Measurements from ENCODE around the gene VAV1. TPM values are rescaled to one million over a fixed set of nuclear protein-coding genes. Genes with fewer than 3 reads are reported as not detected.

VAV1 gene, protein sequence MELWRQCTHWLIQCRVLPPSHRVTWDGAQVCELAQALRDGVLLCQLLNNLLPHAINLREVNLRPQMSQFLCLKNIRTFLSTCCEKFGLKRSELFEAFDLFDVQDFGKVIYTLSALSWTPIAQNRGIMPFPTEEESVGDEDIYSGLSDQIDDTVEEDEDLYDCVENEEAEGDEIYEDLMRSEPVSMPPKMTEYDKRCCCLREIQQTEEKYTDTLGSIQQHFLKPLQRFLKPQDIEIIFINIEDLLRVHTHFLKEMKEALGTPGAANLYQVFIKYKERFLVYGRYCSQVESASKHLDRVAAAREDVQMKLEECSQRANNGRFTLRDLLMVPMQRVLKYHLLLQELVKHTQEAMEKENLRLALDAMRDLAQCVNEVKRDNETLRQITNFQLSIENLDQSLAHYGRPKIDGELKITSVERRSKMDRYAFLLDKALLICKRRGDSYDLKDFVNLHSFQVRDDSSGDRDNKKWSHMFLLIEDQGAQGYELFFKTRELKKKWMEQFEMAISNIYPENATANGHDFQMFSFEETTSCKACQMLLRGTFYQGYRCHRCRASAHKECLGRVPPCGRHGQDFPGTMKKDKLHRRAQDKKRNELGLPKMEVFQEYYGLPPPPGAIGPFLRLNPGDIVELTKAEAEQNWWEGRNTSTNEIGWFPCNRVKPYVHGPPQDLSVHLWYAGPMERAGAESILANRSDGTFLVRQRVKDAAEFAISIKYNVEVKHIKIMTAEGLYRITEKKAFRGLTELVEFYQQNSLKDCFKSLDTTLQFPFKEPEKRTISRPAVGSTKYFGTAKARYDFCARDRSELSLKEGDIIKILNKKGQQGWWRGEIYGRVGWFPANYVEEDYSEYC
- total RNA-seq: 36.2 TPM
- long read RNA-seq, transcript VAV1-210 (27 exons, 2,620 nt): major isoform, 20 of 33 reads
- long read RNA-seq, partial matches to known transcripts: 8 of 33 reads
- long read RNA-seq, other reads (novel, unspliced or antisense): 2 of 33 reads

DNA sequence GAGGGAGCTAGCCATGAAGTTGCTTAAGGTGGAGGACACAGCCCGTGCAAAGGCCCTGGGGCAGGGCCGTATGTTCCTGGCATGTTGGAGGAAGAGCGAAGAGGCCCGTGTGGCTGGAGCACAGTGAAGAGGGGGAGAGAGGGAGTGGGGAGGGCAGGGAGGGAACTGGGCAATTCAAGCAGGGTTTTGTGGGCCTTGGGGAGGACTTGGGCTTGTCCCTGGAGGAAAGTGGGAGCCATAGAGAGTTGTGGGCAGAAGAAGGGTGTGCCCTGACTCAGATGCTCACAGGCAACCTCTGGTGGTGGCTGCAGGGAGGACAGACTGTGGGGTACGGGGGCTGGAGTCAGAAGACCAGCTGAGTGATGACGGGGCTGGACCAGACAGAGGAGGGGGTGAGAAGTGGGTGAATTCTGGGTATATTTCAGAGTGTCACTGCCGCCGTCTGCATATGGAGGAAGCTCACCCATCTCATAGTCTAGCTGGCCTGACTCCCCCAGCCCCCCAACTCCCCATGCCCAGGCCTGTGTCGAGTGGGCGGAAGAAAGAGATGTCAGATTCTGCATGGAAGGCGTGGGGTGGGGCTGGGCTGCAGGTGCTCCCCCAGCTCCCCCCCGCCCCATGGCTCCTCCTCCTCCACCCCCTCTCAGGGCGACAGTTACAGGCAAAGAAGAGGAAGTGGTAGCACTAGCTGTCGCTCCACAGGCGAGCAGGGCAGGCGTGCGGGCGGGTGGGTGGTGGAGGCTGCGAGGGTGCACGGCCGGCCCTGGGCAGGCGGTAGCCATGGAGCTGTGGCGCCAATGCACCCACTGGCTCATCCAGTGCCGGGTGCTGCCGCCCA, at the start of gene VAV1:
VAV1 (plus strand) TSS at position 681 of the 838 bp plus-strand sequence; CDS start at position 781, 100 bp downstream.
- Histone ChIP-seq H3K4me1 (peaks cover 22% of the 10 kb centered on the region), H3K36me3 (no peaks in the 10 kb centered on the region), H3K4me3 (peak within 1 kb of the TSS; percentile 69), H3K27me3 (ENCODE audit: low read depth) (no peaks in the 10 kb centered on the region), H3K9me3 (no peaks in the 10 kb centered on the region), H3K27ac (peak within 1 kb of the TSS; percentile 72)
- TF ChIP-seq, protein P1, sequence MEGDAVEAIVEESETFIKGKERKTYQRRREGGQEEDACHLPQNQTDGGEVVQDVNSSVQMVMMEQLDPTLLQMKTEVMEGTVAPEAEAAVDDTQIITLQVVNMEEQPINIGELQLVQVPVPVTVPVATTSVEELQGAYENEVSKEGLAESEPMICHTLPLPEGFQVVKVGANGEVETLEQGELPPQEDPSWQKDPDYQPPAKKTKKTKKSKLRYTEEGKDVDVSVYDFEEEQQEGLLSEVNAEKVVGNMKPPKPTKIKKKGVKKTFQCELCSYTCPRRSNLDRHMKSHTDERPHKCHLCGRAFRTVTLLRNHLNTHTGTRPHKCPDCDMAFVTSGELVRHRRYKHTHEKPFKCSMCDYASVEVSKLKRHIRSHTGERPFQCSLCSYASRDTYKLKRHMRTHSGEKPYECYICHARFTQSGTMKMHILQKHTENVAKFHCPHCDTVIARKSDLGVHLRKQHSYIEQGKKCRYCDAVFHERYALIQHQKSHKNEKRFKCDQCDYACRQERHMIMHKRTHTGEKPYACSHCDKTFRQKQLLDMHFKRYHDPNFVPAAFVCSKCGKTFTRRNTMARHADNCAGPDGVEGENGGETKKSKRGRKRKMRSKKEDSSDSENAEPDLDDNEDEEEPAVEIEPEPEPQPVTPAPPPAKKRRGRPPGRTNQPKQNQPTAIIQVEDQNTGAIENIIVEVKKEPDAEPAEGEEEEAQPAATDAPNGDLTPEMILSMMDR (IDR thresholded peaks at IDR 0.05): no peak
- intact Hi-C loops (cut with DNase I): no loop called here
- ATAC-seq: peak; percentile 63 to 79
- DNase-seq: peak; percentile 85

DNA sequence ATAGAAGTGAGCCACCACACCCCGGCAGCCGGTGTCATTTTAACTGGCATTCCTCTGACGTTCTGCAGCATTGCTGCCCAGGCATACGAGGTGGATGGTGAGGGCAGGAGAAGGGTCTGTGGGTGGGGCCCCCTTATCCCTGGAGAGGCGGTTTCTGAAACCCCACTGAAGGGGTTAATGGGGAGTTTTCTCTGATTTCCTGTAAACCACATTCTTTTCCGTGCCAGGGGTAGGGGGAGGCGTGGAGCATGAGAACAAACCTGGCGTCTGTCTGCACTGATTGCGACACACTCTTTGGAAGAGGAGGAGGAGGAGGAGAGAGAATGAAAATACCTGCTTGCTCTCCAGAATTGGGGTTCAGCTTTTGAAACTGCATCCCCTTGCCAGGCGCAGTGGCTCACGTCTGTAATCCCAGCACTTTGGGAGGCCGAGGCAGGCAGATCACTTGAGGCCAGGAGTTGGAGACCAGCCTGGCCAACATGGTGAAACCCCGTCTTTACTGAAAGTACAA, 49.3 kb upstream of the VAV1 start:
- Histone ChIP-seq H3K4me3 (peak overlapping the region; percentile 8), H3K4me1 (peaks cover 54% of the 10 kb centered on the region), H3K27me3 (ENCODE audit: low read depth) (no peaks in the 10 kb centered on the region), H3K36me3 (peaks cover 2% of the 10 kb centered on the region), H3K27ac (peak overlapping the region; percentile 76), H3K9me3 (no peaks in the 10 kb centered on the region)
- intact Hi-C loops (cut with DNase I): no loop called here
- TF ChIP-seq, protein P1 (IDR thresholded peaks at IDR 0.05): no peak
- ATAC-seq (peak; percentile 53 to 58), DNase-seq (peak; percentile 65)

DNA sequence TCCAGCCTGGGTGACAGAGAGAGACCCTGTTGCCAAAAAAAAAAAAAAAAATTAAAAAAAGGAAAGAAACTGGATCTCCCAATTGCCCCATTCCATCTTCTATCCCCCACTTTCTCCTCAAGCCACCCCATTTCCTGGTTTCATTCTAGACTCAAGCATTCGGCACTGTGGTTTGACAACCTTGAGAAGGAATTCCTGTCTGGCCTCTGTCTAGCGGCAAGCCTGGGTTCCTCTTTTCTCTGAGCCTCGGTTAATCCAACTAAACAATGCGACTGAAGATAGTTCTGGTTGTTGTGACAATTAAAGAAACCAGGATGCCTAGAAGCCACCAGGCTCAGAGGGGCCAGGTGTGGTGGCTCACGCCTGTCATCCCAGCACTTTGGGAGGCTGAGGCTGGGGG, 48.8 kb upstream of the VAV1 start:
- no peaks in the 10 kb centered on the region for H3K36me3 ChIP-seq
- no peak overlapping the region for H3K4me3 ChIP-seq
- peaks cover 60% of the 10 kb centered on the region for H3K4me1 ChIP-seq
- peak overlapping the region; percentile 76 for H3K27ac ChIP-seq
- intact Hi-C loops (cut with DNase I): no loop called here
- no peaks in the 10 kb centered on the region for H3K27me3 ChIP-seq (ENCODE audit: low read depth)
- ATAC-seq (no peak), DNase-seq (peak; percentile 45)
- TF ChIP-seq, protein P1 (IDR thresholded peaks at IDR 0.05): no peak
- no peaks in the 10 kb centered on the region for H3K9me3 ChIP-seq

DNA sequence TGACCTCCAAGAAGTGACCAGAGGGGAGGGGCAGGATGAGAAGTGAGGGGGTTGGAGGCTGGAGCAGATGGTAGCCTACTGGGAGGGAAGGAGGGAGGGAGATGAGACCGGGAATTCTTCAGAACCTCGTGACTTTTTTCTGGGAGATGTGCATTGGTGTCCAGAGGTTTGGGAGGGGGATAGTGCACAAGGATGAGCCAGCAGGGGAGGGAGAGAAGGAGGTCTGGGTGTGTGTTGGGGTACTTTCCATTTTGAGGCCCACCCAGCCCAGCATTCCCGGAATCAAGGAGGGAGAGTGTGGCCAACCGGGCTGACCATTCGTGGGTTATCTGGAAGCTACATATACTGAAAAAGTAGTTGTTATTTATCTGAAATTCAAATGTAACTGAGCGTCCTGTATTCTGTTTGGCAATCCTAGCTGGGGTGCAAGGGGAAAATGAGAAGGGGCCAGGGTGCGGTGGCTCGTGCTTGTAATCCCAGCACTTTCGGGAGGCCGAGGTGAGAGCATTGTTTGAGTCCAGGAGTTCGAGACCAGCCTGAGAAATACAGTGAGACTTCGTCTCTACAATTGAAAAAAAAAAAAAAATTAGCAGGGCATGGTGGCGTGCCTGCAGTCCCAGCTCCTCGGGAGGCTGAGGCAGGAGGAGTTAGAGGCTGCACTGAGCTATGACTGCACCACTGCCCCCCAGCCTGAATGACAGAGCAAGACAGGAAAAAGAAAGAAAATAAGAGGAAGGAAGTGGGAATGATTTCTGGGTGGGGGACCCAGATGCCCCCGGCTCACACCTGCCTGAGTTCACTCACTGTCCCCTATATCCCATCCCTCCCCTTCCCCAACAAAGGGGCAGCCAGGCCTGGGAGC, 47.6 kb upstream of the VAV1 start:
- H3K4me3 ChIP-seq: no peak overlapping the region
- TF ChIP-seq, protein P1 (IDR thresholded peaks at IDR 0.05): no peak
- DNase-seq (peak; percentile 3), ATAC-seq (no peak)
- H3K9me3 ChIP-seq: no peaks in the 10 kb centered on the region
- peaks cover 65% of the 10 kb centered on the region for H3K4me1 ChIP-seq
- no peaks in the 10 kb centered on the region for H3K27me3 ChIP-seq (ENCODE audit: low read depth)
- no peak overlapping the region for H3K27ac ChIP-seq
- intact Hi-C loops (cut with DNase I): no loop called here
- H3K36me3 ChIP-seq: no peaks in the 10 kb centered on the region

Measured in lower lobe of right lung (tissue), 2 donors.